ENCODE measurements around the gene ATG4C.

DNA sequence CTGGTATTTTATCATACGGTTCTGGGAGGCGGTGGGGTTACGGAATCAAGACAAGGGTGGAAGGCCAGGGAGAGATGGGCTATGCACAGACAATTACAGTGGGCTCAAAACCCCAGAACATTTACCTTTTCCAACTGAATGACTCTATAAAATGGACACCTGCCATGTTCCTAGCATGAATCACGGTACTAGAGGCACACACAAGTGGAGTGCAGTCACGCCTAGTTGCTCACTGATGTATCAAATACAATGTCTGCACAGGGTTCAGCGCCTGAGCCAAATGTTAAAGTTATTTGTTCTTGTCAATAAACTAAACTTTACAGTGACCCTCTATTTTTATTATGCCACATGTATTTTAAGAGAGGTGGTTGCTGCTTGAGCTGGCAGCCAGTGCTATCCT, 121.4 kb downstream of the ATG4C start:
- no peak for TF ChIP-seq POLR2AphosphoS5 (IDR thresholded peaks at IDR 0.05; ENCODE audit: borderline replicate concordance, low read depth, low read length)
- no peak for TF ChIP-seq EZH2 (IDR thresholded peaks at IDR 0.05)

All from SK-N-MC (cell line).